Mammary epithelial cell (primary cell): ENCODE results near the gene HTR3E.

ENCODE experiments used
- EZH2 ChIP-seq: IDR thresholded peaks from 2 replicates; pipeline ENCODE4 v1.6.1; 2012; ENCODE audit warnings: low read length, inconsistent platforms, borderline replicate concordance
- TF ChIP-seq, protein P1 (sequence below), 2 donors: IDR thresholded peaks in 1 of 2; conservative IDR thresholded peaks in 1 of 2; 2 replicates each; pipeline ENCODE4 v1.5.1; 2011 to 2012; ENCODE audit warnings: inconsistent platforms in 2 of 2, low read length in 2 of 2, mild to moderate bottlenecking in 2 of 2, control low read depth in 1 of 2, low read depth in 1 of 2; ENCODE audit not compliant: insufficient read depth in 1 of 2; ENCODE audit errors: extremely low read depth in 1 of 2

DNA sequence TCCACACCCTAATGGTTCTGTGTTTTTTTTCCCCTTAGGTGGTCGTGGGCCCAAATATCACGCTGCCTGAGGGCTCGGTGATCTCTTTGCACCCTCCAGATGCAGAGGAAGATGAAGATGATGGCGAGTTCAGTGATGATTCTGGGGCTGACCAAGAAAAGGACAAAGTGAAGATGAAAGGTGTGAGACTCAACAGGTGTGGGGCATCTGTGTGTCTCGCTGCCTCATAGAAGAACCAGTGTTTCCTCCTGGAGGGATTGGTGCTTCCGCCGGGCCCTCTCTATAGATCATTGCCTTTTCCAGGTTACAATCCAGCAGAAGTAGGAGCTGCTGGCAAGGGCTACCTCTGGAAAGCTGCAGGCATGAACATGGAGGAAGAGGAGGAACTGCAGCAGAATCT lies 45.3 kb downstream of the HTR3E start:
- TF ChIP-seq, protein P1, sequence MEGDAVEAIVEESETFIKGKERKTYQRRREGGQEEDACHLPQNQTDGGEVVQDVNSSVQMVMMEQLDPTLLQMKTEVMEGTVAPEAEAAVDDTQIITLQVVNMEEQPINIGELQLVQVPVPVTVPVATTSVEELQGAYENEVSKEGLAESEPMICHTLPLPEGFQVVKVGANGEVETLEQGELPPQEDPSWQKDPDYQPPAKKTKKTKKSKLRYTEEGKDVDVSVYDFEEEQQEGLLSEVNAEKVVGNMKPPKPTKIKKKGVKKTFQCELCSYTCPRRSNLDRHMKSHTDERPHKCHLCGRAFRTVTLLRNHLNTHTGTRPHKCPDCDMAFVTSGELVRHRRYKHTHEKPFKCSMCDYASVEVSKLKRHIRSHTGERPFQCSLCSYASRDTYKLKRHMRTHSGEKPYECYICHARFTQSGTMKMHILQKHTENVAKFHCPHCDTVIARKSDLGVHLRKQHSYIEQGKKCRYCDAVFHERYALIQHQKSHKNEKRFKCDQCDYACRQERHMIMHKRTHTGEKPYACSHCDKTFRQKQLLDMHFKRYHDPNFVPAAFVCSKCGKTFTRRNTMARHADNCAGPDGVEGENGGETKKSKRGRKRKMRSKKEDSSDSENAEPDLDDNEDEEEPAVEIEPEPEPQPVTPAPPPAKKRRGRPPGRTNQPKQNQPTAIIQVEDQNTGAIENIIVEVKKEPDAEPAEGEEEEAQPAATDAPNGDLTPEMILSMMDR (conservative IDR thresholded peaks at IDR 0.05 in 1 of 2, IDR thresholded peaks at IDR 0.05 in 1 of 2; ENCODE audit: extremely low read depth in 1 of 2, insufficient read depth in 1 of 2, low read depth in 1 of 2, low read length in 2 of 2), result no peak
- TF ChIP-seq EZH2, result no peak
